ENCODE data around the gene NATD1.

DNA sequence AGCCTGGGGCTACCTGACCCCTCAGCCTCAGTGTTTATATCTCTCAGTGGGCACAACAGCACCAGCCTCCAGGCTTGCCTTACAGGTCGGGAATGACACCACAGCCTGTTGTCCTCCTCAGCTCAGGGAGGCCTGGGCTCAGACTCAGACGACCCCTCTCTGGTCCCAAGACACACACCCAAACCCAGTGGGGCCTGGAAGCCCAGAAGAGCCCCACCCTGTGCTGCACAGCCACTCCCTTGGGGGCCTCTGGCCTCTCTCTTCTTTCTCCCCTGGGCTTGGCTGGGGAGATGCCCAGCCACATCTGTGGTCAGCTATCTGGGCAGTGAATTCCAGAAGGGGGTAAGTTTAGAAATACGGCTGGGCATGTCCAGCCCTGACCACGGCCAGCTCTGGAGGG, 2.4 kb downstream of the NATD1 start:
- TF ChIP-seq, protein P1, sequence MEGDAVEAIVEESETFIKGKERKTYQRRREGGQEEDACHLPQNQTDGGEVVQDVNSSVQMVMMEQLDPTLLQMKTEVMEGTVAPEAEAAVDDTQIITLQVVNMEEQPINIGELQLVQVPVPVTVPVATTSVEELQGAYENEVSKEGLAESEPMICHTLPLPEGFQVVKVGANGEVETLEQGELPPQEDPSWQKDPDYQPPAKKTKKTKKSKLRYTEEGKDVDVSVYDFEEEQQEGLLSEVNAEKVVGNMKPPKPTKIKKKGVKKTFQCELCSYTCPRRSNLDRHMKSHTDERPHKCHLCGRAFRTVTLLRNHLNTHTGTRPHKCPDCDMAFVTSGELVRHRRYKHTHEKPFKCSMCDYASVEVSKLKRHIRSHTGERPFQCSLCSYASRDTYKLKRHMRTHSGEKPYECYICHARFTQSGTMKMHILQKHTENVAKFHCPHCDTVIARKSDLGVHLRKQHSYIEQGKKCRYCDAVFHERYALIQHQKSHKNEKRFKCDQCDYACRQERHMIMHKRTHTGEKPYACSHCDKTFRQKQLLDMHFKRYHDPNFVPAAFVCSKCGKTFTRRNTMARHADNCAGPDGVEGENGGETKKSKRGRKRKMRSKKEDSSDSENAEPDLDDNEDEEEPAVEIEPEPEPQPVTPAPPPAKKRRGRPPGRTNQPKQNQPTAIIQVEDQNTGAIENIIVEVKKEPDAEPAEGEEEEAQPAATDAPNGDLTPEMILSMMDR (IDR thresholded peaks at IDR 0.05), result no peak
- no peak for TF ChIP-seq POLR2A (IDR thresholded peaks at IDR 0.05)
